Measurements from ENCODE around the gene NFIX.
"Not testable (repeated sequence)": the region's sequence is repeated elsewhere in the genome, so short reads cannot be mapped to it uniquely, and the experiment has no call there.

Gene NFIX

GRCh38 chr19:12953138-12953798 is 42.0 kb upstream of the NFIX start:
- no peak overlapping the region for H3K4me3 ChIP-seq (ENCODE audit: low read length)
- no peak overlapping the region for H4K5ac ChIP-seq (ENCODE audit: low read length)
- H2BK5ac ChIP-seq (ENCODE audit: low read length): no peak overlapping the region
- peaks cover 25% of the 10 kb centered on the region for H3K79me2 ChIP-seq (ENCODE audit: control insufficient read depth, insufficient read depth, low read length)
- H3K79me1 ChIP-seq (ENCODE audit: low read length): peaks cover 9% of the 10 kb centered on the region
- no peak overlapping the region for H3K18ac ChIP-seq (ENCODE audit: low read length)
- H4K8ac ChIP-seq (ENCODE audit: low read depth, low read length): no peak overlapping the region
- H3K4ac ChIP-seq (ENCODE audit: low read depth, low read length): no peak overlapping the region
- no peak overlapping the region for H3K27ac ChIP-seq (ENCODE audit: low read depth, low read length)
- peaks cover 12% of the 10 kb centered on the region for H3K36me3 ChIP-seq (ENCODE audit: control insufficient read depth, insufficient read depth, low read length)
- no CpG with 5 or more reads among the region's 11 CpGs for WGBS (ENCODE audit: extremely low coverage, insufficient coverage, low lambda C conversion rate)
- no peak overlapping the region for H2BK120ac ChIP-seq (ENCODE audit: low read depth, low read length)
- no peak overlapping the region for H3K56ac ChIP-seq (ENCODE audit: low read length)
- H3K27me3 ChIP-seq (ENCODE audit: insufficient read depth, low read length, poor library complexity): no peaks in the 10 kb centered on the region
- DNase-seq: no peak
- H3K4me1 ChIP-seq (ENCODE audit: control insufficient read depth, low read depth, low read length): no peaks in the 10 kb centered on the region
- no peak overlapping the region for H3K9ac ChIP-seq (ENCODE audit: low read length)
- H3K4me2 ChIP-seq (ENCODE audit: low read length): no peak overlapping the region
- H2BK15ac ChIP-seq (replicated peaks; ENCODE audit: low read depth): no peak overlapping the region
- H3K23ac ChIP-seq (ENCODE audit: low read length): no peak overlapping the region
- no peak overlapping the region for H2AK5ac ChIP-seq (ENCODE audit: low read length)

DNA sequence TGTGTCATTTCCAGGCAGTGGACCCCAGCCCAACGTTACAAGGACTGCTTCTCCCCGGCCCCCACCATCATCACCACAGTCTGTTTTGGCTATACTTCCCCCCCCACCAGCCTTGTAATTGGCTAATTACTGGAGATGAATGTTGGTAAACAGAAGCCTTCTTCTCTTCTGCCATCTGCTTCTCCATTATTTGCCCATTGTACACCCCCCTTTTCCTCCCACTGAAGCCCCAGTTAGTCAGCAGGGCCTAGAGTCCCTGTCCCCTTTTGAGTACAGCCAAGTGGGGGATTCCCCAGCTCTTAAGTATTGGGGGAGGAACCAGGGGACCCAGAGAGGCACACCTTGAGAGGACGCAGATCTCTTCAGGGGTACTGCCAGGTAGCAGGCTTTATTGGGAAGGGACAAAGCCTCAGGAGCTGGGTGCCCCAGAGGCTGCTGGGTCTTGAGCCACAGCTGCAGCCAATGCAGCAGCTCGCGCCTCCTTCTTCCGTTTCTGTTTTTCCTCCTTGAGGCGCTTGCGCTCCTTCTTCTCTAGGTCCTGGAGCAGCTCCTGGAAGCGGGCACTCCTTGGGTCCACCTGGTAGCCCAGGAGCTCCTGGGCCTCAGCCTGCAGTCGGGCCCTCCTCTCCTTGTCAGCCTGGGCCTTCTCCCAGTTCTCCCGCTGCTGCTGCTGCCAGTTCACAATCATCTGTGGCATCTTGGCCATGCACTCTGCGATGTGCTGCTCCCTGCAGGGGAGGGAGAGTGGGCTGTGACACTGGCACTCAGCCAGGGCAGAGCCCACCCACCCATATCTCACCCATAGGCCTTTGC is 41.3 kb upstream of the NFIX start:
- H3K36me3 ChIP-seq (ENCODE audit: control insufficient read depth, insufficient read depth, low read length): peaks cover 12% of the 10 kb centered on the region
- no peak overlapping the region for H3K4ac ChIP-seq (ENCODE audit: low read depth, low read length)
- H3K27me3 ChIP-seq (ENCODE audit: insufficient read depth, low read length, poor library complexity): no peaks in the 10 kb centered on the region

DNA sequence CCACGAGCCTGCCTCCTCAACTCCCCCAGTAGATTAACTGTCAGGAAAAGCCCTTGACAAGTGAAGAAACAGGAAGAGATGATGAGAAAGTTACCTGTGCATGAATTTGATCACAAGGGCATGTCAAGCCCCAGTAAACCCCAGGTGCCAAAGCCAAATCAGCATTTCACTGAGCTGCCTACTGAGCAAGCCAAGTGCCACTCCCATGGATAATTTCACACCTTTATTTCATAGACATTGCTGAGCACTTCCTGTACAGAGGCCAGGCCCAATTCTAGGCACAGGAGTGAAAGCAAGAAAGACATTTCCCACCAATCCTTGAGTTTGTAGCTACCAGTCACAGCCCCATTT is 40.7 kb upstream of the NFIX start:
- Histone ChIP-seq H2BK120ac (ENCODE audit: low read depth, low read length) (no peak overlapping the region), H3K27ac (ENCODE audit: low read depth, low read length) (no peak overlapping the region), H3K56ac (ENCODE audit: low read length) (no peak overlapping the region), H3K4me3 (ENCODE audit: low read length) (no peak overlapping the region), H3K4me2 (ENCODE audit: low read length) (no peak overlapping the region), H3K36me3 (ENCODE audit: control insufficient read depth, insufficient read depth, low read length) (peaks cover 9% of the 10 kb centered on the region), H4K5ac (ENCODE audit: low read length) (no peak overlapping the region), H3K79me2 (ENCODE audit: control insufficient read depth, insufficient read depth, low read length) (peaks cover 25% of the 10 kb centered on the region), H4K8ac (ENCODE audit: low read depth, low read length) (no peak overlapping the region), H3K4ac (ENCODE audit: low read depth, low read length) (no peak overlapping the region), H3K18ac (ENCODE audit: low read length) (no peak overlapping the region), H2AK5ac (ENCODE audit: low read length) (no peak overlapping the region), H2BK5ac (ENCODE audit: low read length) (no peak overlapping the region), H3K9ac (ENCODE audit: low read length) (no peak overlapping the region), H3K27me3 (ENCODE audit: insufficient read depth, low read length, poor library complexity) (no peaks in the 10 kb centered on the region), H3K4me1 (ENCODE audit: control insufficient read depth, low read depth, low read length) (no peaks in the 10 kb centered on the region), H3K23ac (ENCODE audit: low read length) (no peak overlapping the region), H2BK15ac (replicated peaks; ENCODE audit: low read depth) (no peak overlapping the region), H3K79me1 (ENCODE audit: low read length) (peaks cover 9% of the 10 kb centered on the region)
- WGBS (ENCODE audit: extremely low coverage, insufficient coverage, low lambda C conversion rate): no CpG with 5 or more reads among the region's 1 CpG
- DNase-seq: no peak

More for the DNA sequence above, 41.3 kb upstream of the NFIX start:
- Histone ChIP-seq H2AK5ac (ENCODE audit: low read length) (no peak overlapping the region), H3K27ac (ENCODE audit: low read depth, low read length) (no peak overlapping the region), H2BK5ac (ENCODE audit: low read length) (no peak overlapping the region), H3K79me2 (ENCODE audit: control insufficient read depth, insufficient read depth, low read length) (peaks cover 25% of the 10 kb centered on the region), H3K4me1 (ENCODE audit: control insufficient read depth, low read depth, low read length) (no peaks in the 10 kb centered on the region), H4K5ac (ENCODE audit: low read length) (no peak overlapping the region), H3K23ac (ENCODE audit: low read length) (no peak overlapping the region), H3K4me2 (ENCODE audit: low read length) (no peak overlapping the region), H4K8ac (ENCODE audit: low read depth, low read length) (no peak overlapping the region), H3K4me3 (ENCODE audit: low read length) (no peak overlapping the region), H3K9ac (ENCODE audit: low read length) (no peak overlapping the region), H3K18ac (ENCODE audit: low read length) (no peak overlapping the region), H2BK120ac (ENCODE audit: low read depth, low read length) (no peak overlapping the region), H2BK15ac (replicated peaks; ENCODE audit: low read depth) (no peak overlapping the region), H3K79me1 (ENCODE audit: low read length) (peaks cover 9% of the 10 kb centered on the region), H3K56ac (ENCODE audit: low read length) (no peak overlapping the region)
- no peak for DNase-seq
- WGBS (ENCODE audit: extremely low coverage, insufficient coverage, low lambda C conversion rate): no CpG with 5 or more reads among the region's 12 CpGs

GRCh38 chr19:12955575-12955974 is 39.7 kb upstream of the NFIX start:
- no CpG with 5 or more reads among the region's 9 CpGs for whole genome bisulfite sequencing (ENCODE audit: extremely low coverage, insufficient coverage, low lambda C conversion rate)
- H3K36me3 ChIP-seq (ENCODE audit: control insufficient read depth, insufficient read depth, low read length); H3K27ac ChIP-seq (ENCODE audit: low read depth, low read length); H4K5ac ChIP-seq (ENCODE audit: low read length); H4K8ac ChIP-seq (ENCODE audit: low read depth, low read length); H3K23ac ChIP-seq (ENCODE audit: low read length); H3K18ac ChIP-seq (ENCODE audit: low read length); H2AK5ac ChIP-seq (ENCODE audit: low read length); H3K4me1 ChIP-seq (ENCODE audit: control insufficient read depth, low read depth, low read length); H2BK5ac ChIP-seq (ENCODE audit: low read length); H2BK120ac ChIP-seq (ENCODE audit: low read depth, low read length); H3K4ac ChIP-seq (ENCODE audit: low read depth, low read length); H3K4me3 ChIP-seq (ENCODE audit: low read length); H3K79me1 ChIP-seq (ENCODE audit: low read length); DNase-seq; H3K27me3 ChIP-seq (ENCODE audit: insufficient read depth, low read length, poor library complexity); H2BK15ac ChIP-seq (replicated peaks; ENCODE audit: low read depth): not testable (repeated sequence)
- Histone ChIP-seq H3K4me2 (ENCODE audit: low read length) (peak overlapping the region; percentile 66), H3K79me2 (ENCODE audit: control insufficient read depth, insufficient read depth, low read length) (peaks cover 25% of the 10 kb centered on the region), H3K56ac (ENCODE audit: low read length) (peak overlapping the region; percentile 96), H3K9ac (ENCODE audit: low read length) (peak overlapping the region; percentile 84)

GRCh38 chr19:12955996-12956395 is 39.3 kb upstream of the NFIX start:
- Histone ChIP-seq H3K79me2 (ENCODE audit: control insufficient read depth, insufficient read depth, low read length) (peaks cover 25% of the 10 kb centered on the region), H2BK5ac (ENCODE audit: low read length) (no peak overlapping the region), H3K36me3 (ENCODE audit: control insufficient read depth, insufficient read depth, low read length) (peaks cover 7% of the 10 kb centered on the region), H3K4me2 (ENCODE audit: low read length) (peak overlapping the region; percentile 66), H3K4ac (ENCODE audit: low read depth, low read length) (no peak overlapping the region), H3K23ac (ENCODE audit: low read length) (no peak overlapping the region), H3K4me1 (ENCODE audit: control insufficient read depth, low read depth, low read length) (no peaks in the 10 kb centered on the region), H2BK120ac (ENCODE audit: low read depth, low read length) (no peak overlapping the region), H4K5ac (ENCODE audit: low read length) (no peak overlapping the region), H3K79me1 (ENCODE audit: low read length) (peaks cover 9% of the 10 kb centered on the region), H3K27me3 (ENCODE audit: insufficient read depth, low read length, poor library complexity) (no peaks in the 10 kb centered on the region), H3K56ac (ENCODE audit: low read length) (peak overlapping the region; percentile 96), H4K8ac (ENCODE audit: low read depth, low read length) (no peak overlapping the region), H2AK5ac (ENCODE audit: low read length) (no peak overlapping the region), H3K9ac (ENCODE audit: low read length) (peak overlapping the region; percentile 84), H3K18ac (ENCODE audit: low read length) (no peak overlapping the region), H3K4me3 (ENCODE audit: low read length) (peak overlapping the region; percentile 28), H2BK15ac (replicated peaks; ENCODE audit: low read depth) (no peak overlapping the region), H3K27ac (ENCODE audit: low read depth, low read length) (no peak overlapping the region)
- WGBS (ENCODE audit: extremely low coverage, insufficient coverage, low lambda C conversion rate): no CpG with 5 or more reads among the region's 12 CpGs
- no peak for DNase-seq
